ENCODE data around the gene MYO3B.
"Not testable (repeated sequence)": the region's sequence is repeated elsewhere in the genome, so short reads cannot be mapped to it uniquely, and the experiment has no call there.

The MYO3B gene

DNA sequence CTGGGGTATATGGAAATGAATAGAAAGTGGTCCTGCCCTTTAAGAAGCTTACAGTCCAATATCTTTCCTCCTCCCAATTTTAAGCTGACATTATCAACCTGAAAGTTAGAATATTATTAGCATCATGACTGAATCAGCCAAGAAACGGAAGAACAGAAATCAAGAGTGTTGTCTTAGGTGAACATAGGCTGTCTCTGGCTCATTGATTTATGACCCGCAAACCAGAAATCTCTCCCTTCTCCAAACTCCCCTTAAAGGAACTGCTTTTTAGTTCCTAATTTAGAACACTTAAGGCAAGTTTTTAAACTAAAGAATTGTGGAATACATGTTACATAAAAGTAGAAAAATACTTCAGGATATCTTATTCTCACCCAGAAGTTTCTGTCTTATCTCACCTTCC is 62.7 kb downstream of the MYO3B start:
- DNase-seq, result no peak

DNA sequence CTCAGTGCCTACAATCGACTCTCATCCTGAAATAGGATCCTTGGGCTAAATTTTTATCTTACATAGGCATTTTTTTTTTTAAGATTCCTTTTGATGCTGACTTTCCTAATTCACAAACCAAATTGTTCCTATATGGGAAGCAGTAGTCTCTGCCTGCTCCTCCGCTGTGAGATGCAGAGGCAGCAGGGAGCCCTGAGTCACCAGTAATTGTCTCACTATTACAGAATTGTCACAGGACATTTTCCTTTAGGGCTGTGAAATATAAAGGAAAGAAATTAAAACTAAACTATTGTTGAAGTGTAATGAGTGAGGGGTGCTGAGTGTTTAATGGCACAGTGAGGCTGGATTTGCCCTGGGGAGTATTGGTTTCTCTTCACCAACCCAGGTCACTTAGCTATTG is 63.8 kb downstream of the MYO3B start:
- DNase-seq, result no peak

DNA sequence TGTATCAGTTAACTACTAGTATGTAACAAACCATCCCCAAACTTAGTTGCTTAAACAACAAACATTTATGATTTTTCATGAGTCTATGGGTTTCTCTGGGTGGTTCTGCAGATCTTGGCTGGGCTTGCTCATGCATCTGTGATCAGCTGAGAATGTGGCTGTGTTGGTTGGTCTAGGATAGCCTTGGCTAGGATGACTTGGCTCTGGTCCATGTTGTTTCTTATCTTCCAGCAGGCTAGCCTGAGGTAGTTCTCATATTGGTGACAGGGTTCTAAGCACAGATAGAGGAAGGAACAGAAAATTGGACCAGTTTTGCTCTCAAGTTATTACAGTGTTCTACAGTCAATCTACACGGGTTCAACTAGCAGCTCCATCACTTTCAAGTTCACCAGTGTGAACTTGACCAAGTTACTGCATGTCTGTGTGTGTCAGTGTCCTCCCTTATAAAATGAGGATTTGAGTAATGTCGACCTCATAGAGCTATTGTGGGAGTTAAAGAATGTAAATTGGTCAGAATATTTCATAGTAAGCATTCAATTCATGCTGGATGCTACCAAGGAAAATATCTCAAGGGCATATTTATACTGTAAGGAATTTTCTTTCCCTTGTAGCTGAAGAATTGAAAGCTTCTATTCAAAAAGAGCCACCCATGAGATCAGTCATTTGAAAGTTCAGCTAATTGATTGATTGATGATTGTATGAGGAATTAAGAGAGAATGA is 65.3 kb downstream of the MYO3B start:
- DNase-seq, result no peak

DNA sequence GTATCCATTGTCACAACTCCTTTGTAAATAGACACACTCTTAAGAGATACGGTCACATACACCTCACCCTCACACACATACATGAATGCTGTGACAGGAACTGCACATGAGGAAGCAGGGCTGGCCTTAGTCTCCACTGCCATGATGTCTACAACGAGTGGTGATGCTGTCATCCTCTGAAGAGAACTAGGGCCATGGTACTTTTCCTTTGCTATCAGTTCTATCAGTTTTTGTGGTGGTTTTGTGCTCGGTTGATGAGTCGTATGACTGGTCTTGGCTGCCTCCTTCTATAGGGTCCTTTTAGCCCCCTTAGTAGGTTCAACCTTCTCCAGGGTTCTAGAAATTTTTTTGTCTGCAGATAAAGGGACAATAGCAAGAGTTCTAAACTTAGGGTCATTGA is 66.0 kb downstream of the MYO3B start:
- no peak for DNase-seq

DNA sequence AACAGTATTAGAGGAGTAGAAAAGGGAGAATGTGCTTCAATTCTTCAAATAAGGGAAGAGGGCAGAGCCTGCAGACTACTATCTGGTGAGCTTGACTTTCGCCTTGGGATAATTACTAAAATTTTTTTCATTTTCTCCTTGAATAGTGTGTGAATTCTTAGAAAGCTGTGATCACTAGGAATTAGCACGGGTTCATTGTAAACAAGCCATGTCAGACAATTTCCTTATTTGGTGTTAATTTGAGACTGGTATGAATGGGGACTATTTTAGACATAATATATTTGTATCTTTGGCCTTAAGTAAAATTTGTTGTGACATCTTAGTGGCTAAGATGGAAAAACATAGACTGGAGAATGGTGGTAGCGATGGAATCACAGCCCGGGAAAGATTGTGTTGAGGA is 66.6 kb downstream of the MYO3B start:
- no peak for DNase-seq

DNA sequence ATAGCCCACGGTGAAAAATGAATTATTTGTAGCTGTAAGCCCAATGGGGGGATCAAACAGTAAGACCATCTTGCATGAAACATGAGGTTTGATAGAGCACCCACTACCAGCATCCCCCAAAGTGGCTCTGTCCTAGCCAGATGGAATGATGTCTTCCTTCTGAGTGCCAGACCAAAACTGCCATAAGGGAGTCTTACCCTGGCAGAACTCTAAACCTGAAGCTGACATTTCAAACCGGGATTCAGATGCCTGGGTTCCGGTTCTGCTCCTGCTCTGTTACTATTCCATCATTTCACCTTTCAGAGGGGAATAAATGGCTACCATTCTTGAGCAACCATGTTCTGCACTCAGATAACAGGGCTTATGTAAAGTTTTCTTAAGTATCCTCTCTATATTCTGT is 67.4 kb downstream of the MYO3B start:
- no peak for DNase-seq

DNA sequence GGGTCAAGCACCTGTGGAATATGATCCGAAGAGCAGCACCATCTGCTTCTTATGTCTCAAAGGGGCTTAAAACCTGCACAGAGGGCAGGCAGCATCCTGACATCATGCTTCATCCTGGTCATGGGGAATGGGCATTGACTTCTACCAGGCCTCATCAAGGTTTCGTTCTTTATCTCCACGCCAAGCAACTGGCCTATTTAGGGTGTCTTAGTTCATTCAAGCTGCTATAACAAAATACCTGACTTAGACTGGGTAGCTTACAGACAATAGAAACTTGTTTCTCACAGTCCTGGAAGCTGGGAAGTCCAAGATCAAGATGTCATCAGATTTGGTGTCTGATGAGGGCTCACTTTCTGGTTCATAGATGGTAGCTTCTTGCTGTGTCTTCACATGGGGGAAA is 69.4 kb downstream of the MYO3B start:
- DNase-seq, result no peak

DNA sequence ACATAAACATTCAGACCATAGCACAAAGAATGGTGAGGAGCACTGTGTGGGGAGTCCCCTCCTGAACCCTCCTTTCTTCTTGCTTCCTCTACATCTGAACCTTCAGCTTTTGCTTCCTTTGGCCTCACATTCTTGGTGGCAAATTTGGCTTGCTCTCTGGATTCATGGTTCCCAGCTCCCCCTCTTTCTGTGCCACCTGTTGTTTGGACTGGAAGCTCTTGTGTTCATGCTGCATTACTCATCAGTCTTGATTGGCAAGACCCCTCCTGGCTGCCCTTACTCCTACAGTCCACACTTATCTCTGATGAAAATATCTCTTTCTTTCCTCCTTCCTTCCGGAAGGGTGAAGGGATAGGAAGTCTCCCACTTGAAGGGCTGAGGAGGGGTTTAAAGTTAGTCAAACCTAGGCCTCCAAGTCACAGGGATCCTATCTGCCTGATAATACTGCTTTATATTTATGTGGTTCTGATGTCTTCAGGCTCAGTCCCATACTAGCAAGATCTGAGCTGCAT is 70.0 kb downstream of the MYO3B start:
- no peak for DNase-seq

DNA sequence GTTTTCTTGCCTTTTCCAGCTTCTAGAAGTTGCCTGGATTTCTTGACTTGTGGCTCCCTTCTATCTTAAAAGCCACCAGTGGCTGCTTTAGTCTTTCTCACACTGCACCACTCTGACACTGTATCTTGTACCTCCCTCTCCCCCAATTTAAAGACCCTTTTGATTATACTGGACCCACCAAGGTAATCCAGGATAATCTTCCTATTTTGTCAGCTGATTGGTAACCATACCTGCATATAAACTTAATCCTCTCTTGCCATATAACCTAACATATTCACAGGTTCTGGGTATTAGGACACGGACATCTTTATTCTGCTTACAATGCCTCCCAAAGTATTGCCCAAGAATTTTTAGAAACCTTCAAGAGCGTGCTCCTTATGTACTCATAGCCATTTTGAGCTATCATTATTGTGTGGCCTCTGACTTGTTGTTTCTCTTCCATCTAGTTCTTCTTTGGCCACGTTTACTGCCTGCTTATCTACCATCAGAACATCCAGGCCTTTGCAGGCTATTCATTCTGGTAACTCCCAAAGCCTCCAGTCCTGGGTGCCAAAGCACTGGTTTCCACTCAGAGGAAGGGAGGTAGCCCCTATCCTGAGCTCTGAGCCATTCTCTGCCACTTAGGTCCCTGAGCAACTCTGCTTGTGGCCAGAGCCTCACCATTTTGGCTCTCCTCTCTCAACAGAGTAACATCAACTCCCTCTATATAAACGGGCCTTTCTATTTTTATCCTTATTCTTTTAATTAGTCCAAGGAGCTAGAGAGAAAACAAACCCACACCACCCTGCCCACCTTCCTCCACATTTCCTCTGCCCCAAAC is 70.8 kb downstream of the MYO3B start:
- DNase-seq, result peak; percentile 15

DNA sequence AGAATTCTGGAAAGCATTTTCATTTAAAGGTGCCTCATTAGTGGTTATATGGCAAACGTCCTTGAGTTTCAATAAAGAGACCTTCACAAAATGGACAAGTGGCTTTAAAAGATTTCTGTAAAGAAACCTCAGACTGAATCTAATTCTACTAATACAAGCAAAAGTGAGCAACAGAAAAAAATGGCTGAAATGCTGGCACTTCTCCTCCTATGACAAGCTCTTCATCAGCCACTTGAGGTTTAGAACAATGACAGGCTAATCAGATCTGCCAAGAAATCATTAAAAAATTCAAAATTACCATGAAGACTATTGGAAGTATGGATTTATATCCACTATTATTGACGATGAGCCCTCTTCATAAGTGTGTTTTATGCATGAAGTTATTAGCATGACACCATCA is 71.8 kb downstream of the MYO3B start:
- DNase-seq, result no peak

DNA sequence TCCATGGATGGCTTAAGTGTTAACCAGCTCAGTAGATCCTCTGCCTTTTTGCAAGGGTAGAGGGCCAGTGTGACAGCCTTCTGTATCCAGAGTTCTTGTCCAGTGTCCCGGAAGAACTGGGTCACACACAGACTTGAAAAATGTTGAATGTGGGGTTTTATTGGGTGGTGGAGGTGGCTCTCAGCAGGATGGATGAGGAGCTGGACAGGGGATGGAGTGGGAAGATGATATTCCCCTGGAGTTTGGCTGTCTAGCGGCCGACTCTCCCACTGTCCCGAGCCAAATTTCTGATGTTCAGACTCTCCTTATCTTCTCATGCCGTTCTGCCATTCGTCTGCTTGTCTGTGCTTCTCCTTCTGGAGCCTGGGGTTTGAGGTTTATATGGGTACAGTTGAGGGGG is 72.6 kb downstream of the MYO3B start:
- DNase-seq, result no peak

DNA sequence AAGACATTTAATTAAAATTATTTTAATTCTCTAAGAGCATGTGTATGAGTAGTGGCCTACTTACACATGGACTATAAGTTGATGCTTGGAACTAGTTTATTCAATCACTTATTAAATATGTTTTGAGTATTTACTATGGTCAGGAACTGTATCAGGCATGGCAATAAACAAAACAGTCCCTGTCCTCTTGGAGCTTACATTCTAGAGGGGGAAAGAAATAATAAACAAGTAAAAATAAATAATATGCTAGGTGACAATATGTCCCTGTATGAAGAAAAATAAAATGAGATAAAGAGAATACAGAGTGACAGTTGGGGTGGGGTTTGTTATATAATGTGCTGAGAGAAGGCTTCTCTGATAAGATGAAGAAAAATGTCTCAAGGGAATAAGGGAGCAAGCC is 74.5 kb downstream of the MYO3B start:
- DNase-seq, result no peak

DNA sequence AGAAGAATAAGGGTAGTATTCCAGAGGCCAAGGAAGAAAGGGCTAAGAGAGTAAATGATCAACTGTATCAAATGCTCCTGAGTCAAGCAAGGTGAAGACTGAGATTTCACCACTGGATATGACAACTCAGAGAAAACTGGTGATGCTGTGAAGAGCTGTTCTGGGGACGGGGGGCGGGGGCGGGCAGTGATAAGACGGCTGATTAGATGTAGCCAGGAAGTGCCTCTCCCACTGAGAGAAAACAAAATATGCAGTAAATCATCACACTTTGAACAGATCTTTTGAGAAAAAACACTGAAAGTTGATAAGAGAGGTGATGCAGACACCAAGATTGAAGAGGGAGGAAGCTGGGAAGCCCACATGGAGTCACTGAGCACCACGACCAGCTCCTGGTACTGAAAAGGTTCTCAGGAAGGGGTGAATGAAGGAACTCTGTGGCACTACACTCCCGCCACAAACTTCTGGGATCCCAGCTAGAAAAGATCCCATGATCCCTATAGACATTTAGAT is 75.8 kb downstream of the MYO3B start:
- DNase-seq, result no peak

DNA sequence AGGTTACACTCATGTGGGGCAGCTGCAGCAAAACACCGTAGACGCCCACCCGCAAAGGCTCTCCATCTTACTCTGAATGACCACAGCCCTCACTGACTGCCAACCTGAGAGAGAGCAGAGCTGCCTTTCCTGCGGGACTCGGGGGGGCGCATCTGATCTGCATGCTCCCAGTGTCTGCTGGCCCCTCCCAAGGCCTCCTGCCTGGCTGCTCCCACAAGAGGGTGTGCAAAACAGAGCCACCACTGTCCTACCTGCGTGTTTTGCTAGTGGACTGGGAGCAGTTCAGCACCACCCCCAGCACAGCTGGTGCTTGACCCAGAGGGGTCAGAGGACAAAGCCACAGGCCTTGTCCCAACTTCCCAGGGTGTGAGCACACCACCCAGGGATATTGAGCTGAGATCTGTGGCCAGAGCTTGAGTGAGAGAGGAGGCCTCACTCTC is 76.4 kb downstream of the MYO3B start:
- DNase-seq, result no peak

DNA sequence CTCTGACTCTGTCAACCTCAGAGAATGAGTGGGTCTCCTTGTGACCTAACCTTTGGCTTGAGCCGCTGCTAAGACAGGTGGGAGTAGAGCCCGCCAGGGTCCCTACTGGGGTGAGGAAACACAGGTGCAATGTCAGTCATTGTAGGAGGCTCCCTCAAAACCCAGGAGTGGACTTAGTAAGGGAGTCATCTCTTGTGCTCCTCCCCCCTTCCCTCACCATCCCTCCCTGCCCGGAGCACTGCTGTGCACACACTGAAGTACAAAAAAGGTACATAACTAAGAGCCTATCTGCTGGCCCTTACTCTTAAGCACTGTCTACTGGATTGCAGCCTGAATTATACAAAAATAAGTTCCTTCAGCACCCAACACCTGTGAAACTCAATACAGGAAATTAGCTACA is 77.2 kb downstream of the MYO3B start:
- DNase-seq, result no peak

DNA sequence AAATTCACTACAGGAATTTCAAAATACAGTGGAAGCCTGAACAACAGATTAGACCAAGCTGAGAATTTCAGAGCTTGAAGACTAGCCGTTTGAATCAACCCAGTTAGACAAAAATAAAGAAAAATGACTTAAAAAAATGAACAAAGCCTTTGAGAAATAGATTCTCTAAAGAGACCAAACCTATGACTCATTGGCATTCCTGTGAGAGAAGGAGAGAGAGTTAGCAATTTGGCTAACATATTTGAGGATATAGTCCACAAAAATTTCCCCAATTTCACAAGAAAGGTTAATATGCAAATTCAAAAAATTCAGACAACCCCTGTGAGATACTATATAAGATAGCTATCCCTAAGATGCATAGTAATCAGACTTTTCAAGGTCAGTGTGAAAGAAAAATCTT is 78.0 kb downstream of the MYO3B start:
- no peak for DNase-seq

DNA sequence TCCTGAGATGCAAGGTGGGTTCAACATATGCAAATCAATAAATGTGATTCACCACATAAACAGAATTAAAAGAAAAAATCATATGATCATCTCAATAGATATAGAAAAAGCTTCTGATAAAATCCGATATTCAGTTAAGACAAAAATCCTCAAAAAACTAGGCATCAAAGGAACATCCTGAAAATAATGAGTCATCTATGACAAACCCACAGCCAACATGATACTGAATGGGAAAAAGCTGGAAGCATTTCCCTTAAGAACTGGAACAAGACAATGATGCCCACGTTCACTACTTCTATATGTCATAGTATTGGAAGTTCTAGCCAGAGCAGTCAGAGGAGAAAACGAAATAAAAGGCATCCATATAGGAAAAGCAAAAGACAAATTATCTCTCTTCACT is 80.4 kb downstream of the MYO3B start:
- DNase-seq, result no peak

DNA sequence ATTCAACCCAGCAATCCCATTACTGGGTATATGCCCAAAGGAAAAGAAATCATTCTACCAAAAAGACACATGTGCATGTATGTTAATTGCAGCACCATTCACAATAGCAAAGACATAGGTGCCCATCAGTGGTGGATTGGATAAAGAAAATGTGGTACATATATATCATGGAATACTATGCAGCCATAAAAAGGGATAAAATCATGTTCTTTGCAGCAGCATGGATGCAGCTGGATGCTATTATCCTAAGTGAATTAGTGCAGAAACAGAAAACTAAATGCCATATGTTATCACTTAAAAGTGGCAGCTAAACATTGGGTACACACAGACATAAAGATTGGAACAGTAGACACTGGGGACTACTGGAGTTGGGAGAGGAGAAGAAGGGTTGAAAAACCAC is 82.2 kb downstream of the MYO3B start:
- DNase-seq, result no peak

DNA sequence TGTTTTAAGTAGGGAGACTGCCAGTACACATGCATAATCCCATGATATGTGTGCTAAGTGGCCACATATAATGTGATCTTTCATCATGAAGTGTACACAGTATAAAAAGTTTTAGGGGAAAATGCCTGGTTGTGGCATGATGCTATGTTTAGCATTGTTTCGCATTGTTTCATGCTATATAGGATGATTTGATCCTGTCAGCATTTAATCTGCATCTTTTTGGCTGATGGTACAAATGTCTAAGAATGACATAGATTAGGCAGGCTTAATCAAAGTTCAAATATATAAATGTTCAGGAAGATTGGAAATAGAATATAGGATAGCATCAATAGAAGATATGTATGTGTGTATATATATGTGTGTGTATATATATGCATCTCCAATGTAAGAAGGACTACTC is 83.6 kb downstream of the MYO3B start:
- DNase-seq, result no peak

DNA sequence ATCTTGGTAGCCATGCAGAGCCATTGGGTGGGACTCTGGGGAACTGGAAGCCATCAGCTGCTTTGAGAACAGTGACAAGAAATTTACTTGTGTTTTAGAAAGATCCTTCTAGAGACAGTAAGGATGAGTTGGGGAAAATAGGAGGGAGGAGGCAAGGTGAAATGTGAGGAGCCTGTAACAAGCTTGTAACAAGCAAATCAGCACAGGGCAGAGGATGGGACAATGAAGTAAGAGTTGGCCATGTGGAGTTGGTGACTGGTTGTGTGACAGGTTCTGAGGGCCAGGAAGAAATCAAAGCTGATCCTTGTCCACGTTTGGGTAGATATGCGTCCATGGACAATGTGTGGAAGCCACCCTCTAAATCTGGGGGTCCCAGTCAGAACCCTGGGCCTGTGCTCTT is 84.4 kb downstream of the MYO3B start:
- DNase-seq, result no peak

DNA sequence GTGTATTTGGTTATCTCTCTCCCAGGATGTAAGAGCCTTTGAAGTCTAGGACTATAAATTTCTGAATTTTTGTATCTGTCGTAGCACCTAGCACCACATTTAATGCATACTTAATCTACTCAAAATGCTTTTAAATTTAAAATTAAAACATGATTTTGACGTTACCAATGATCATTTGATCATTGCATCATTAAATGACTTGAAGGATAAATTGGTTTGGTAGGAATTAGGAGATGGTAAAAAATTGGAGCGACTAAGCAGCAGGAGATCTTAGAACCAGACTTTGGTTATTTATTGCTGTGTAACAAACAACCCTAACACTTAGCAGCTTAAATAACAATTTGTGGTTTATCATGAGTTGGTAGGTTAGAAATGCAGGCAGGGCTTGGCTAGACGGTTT is 84.9 kb downstream of the MYO3B start:
- no peak for DNase-seq

DNA sequence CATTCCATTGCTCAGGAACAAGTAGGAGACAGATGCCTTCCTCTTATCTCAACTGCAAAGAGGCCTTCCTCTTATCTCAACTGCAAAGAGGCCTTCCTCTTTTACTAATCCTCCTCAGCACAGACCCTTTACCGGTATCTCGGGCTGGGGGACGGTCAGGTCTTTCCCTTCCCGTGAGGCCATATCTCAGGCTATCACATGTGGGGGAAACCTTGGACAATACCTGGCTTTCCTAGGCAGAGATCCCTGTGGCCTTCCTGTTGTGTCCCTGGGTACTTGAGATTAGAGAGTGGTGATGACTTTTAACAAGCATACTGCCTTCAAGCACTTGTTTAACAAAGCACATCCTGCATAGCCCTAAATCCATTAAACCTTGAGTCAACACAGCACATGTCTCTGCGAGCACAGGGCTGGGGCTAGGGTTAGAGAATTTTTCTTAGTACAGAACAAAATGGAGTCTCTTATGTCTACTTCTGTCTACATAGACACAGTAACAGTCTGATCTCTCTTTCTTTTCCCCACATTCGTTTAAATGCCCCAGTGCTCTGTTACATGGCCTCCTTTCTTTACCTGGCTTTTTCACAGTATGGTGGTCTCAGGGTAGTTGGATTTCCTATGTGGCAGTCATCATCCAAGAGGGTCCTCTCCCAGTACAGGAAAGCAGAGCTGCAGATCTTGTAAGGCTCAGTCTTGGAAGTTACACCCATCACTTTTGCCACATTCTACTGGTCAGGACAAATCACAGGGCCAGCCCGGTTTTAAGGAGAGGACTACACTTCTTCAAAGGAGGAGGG is 86.0 kb downstream of the MYO3B start:
- DNase-seq, result not testable (repeated sequence)

DNA sequence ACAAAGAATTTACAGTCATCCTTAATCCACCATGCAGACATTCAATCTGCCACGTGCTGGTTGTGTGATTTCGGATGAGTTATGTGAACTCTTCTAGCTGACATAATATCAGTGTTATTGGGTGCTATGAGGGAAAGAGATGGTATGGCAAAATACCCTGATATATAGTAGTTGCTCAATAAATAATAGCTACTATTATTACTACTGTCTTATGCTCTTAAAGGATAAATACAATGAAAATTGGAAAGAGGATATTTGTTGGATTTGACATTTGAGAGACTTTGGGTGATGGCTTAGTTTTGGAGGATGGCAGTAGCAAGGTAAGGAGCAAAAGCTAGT is 86.5 kb downstream of the MYO3B start:
- no peak for DNase-seq

DNA sequence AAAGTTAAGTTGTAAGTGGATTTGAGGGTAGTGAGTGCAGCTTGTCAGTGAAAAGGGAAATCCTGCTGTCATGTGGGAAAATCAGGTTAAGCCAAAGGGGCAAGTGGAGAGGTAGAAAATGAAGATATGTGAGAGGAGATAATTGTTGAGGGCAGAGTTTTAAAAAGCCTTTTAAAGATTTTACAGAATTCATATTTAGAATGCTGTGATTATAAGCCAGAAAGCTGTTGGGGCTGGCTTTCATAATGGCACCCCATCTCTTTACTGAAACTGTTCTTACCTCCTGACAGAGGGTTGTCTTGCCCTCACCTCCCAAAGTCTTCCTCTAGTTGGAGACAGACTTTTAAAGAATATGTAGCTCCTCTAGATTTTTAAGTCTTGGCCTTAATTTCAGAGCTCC is 86.9 kb downstream of the MYO3B start:
- no peak for DNase-seq

Measured in NCI-H82 (cell line).